MM.1S (cell line): ENCODE results near the gene TNIK.

Experiments used
- DNase-seq: peaks from one replicate; pipeline ENCODE4 v3.0.0-alpha.2; 2015
- H2AFZ ChIP-seq: fragments of 300-600 bp; sonication (generic); 2 replicates; pipeline ENCODE4 v1.6.0; 2016; ENCODE audit warnings: antibody characterized with exemption, low read length
- H3F3A ChIP-seq: fragments of 300-600 bp; sonication (generic); 2 replicates; pipeline ENCODE4 v1.6.1; 2016; ENCODE audit warnings: mild to moderate bottlenecking, antibody characterized with exemption, low read length, moderate library complexity, mixed read lengths; ENCODE audit not compliant: insufficient read depth
- H3K27ac ChIP-seq: fragments of 300-600 bp; sonication (generic); 2 replicates; pipeline ENCODE4 v1.5.1; 2016; ENCODE audit warnings: mild to moderate bottlenecking, low read length
- H3K27me3 ChIP-seq: fragments of 300-600 bp; sonication (generic); replicated peaks from 2 replicates; pipeline ENCODE4 v1.6.0; 2016; ENCODE audit warnings: low read length; ENCODE audit not compliant: insufficient read depth
- H3K36me3 ChIP-seq: fragments of 300-600 bp; sonication (generic); replicated peaks from 2 replicates; pipeline ENCODE4 v1.6.1; 2016; ENCODE audit warnings: mild to moderate bottlenecking, low read length, mixed read lengths; ENCODE audit not compliant: insufficient read depth
- H3K4me1 ChIP-seq: fragments of 300-600 bp; sonication (generic); 2 replicates; pipeline ENCODE4 v1.6.1; 2016; ENCODE audit warnings: low read length, mixed read lengths
- H3K4me2 ChIP-seq: fragments of 300-600 bp; sonication (generic); 2 replicates; pipeline ENCODE4 v1.6.0; 2016; ENCODE audit warnings: low read depth, low read length
- H3K4me3 ChIP-seq: fragments of 300-600 bp; sonication (generic); 2 replicates; pipeline ENCODE4 v1.5.1; 2016; ENCODE audit warnings: low read length, mixed read lengths
- H3K79me2 ChIP-seq: fragments of 300-600 bp; sonication (generic); 2 replicates; pipeline ENCODE4 v1.6.1; 2016; ENCODE audit warnings: mixed run types, low read length, mixed read lengths
- H3K9ac ChIP-seq: fragments of 300-600 bp; sonication (generic); 2 replicates; pipeline ENCODE4 v1.6.1; 2016; ENCODE audit warnings: low read length, mixed read lengths
- H3K9me2 ChIP-seq: fragments of 300-600 bp; sonication (generic); replicated peaks from 2 replicates; pipeline ENCODE4 v1.6.1; 2016; ENCODE audit warnings: mild to moderate bottlenecking, low read length, mixed read lengths; ENCODE audit not compliant: insufficient read depth
- H3K9me3 ChIP-seq: fragments of 300-600 bp; sonication (generic); replicated peaks from 2 replicates; pipeline ENCODE4 v1.6.1; 2016; ENCODE audit warnings: mild to moderate bottlenecking, low read length, mixed read lengths; ENCODE audit not compliant: insufficient read depth
- H4K20me1 ChIP-seq: fragments of 300-600 bp; sonication (generic); 2 replicates; pipeline ENCODE4 v1.6.1; 2016; ENCODE audit warnings: mild to moderate bottlenecking, low read length, moderate library complexity, mixed read lengths; ENCODE audit not compliant: insufficient read depth
- CTCF ChIP-seq: fragments of 300-600 bp; sonication (generic); IDR thresholded peaks from 2 replicates; pipeline ENCODE4 v1.5.1; 2016; ENCODE audit warnings: antibody characterized with exemption, low read length, mixed read lengths
- EZH2 ChIP-seq: fragments of 300-600 bp; sonication (generic); optimal IDR thresholded peaks from 2 replicates; pipeline ENCODE3; 2017; ENCODE audit warnings: low read depth, mild to moderate bottlenecking, antibody characterized with exemption, low read length, mixed read lengths
- EZH2phosphoT487 ChIP-seq: fragments of 300-600 bp; sonication (generic); IDR thresholded peaks from 2 replicates; pipeline ENCODE4 v1.6.1; 2018; ENCODE audit warnings: antibody characterized with exemption, low read length

Gene TNIK

GRCh38 chr3:171090321-171090720, 369.9 kb downstream of the TNIK start:
- Histone ChIP-seq H3K27ac (no peak overlapping the region), H3K4me3 (no peak overlapping the region), H2AFZ (no peak overlapping the region), H4K20me1 (no peaks in the 10 kb centered on the region), H3K27me3 (no peaks in the 10 kb centered on the region), H3K36me3 (no peaks in the 10 kb centered on the region), H3K79me2 (no peaks in the 10 kb centered on the region), H3K4me1 (no peaks in the 10 kb centered on the region), H3F3A (no peaks in the 10 kb centered on the region), H3K4me2 (no peak overlapping the region), H3K9me3 (no peaks in the 10 kb centered on the region), H3K9ac (no peak overlapping the region), H3K9me2 (no peaks in the 10 kb centered on the region)
- no peak for TF ChIP-seq EZH2
- no peak for DNase-seq

- H2AFZ ChIP-seq = no peak overlapping the region
- no peak overlapping the region for H3K4me2 ChIP-seq
- H3K9me2 ChIP-seq = no peaks in the 10 kb centered on the region; the same call in 1 of the 2 replicates
- H3K4me1 ChIP-seq = no peaks in the 10 kb centered on the region
- H3K9ac ChIP-seq = no peak overlapping the region
- H3K36me3 ChIP-seq = no peaks in the 10 kb centered on the region
- no peaks in the 10 kb centered on the region for H3K27me3 ChIP-seq
- DNase-seq = no peak
- H3F3A ChIP-seq = no peaks in the 10 kb centered on the region
- no peaks in the 10 kb centered on the region for H3K9me3 ChIP-seq
- no peaks in the 10 kb centered on the region for H4K20me1 ChIP-seq
- no peaks in the 10 kb centered on the region for H3K79me2 ChIP-seq
- no peak overlapping the region for H3K27ac ChIP-seq
- H3K4me3 ChIP-seq = no peak overlapping the region
- no peak for TF ChIP-seq CTCF
- no peak for TF ChIP-seq EZH2
- TF ChIP-seq EZH2phosphoT487 = no peak
These were observed 371.0 kb downstream of the TNIK start for GRCh38 chr3:171088964-171089754.

GRCh38 chr3:171088496-171088895, 371.7 kb downstream of the TNIK start:
- Histone ChIP-seq H3K27me3 (no peaks in the 10 kb centered on the region), H3K9me2 (no peaks in the 10 kb centered on the region; the same call in 1 of the 2 replicates), H3F3A (no peaks in the 10 kb centered on the region), H3K9me3 (no peaks in the 10 kb centered on the region), H2AFZ (no peak overlapping the region), H4K20me1 (no peaks in the 10 kb centered on the region), H3K79me2 (no peaks in the 10 kb centered on the region), H3K4me3 (no peak overlapping the region), H3K36me3 (no peaks in the 10 kb centered on the region), H3K4me1 (no peaks in the 10 kb centered on the region), H3K4me2 (no peak overlapping the region), H3K9ac (no peak overlapping the region), H3K27ac (no peak overlapping the region)
- no peak for DNase-seq
- TF ChIP-seq CTCF (no peak), EZH2phosphoT487 (no peak), EZH2 (no peak)

GRCh38 chr3:171086914-171087313, 373.3 kb downstream of the TNIK start:
- Histone ChIP-seq H3K27me3 (no peaks in the 10 kb centered on the region), H3K9me3 (no peaks in the 10 kb centered on the region), H3K9me2 (no peaks in the 10 kb centered on the region; the same call in 1 of the 2 replicates), H3F3A (no peaks in the 10 kb centered on the region), H3K4me1 (no peaks in the 10 kb centered on the region), H3K36me3 (no peaks in the 10 kb centered on the region), H3K79me2 (no peaks in the 10 kb centered on the region), H3K27ac (no peak overlapping the region), H4K20me1 (no peaks in the 10 kb centered on the region), H2AFZ (no peak overlapping the region), H3K4me2 (no peak overlapping the region), H3K9ac (no peak overlapping the region), H3K4me3 (no peak overlapping the region)
- no peak for DNase-seq
- no peak for TF ChIP-seq CTCF
- TF ChIP-seq EZH2 = no peak
- TF ChIP-seq EZH2phosphoT487 = no peak
